ENCODE measurements around the gene ANAPC2.

The ANAPC2 gene

GRCh38 chr9:137169896-137170358 lies 18.4 kb downstream of the ANAPC2 start, which contains the start of gene LRRC26:
TSS of gene LRRC26 (minus strand) at chr9:137170051. CDS start at chr9:137169943, 108 bp downstream.
- TF ChIP-seq CTCF (IDR thresholded peaks at IDR 0.05; ENCODE audit: low read depth, low read length): no peak
- H3K4me3 ChIP-seq (replicated peaks in 1 of 2; ENCODE audit: low read depth in 2 of 2, low read length in 2 of 2): no peak within 1 kb of the TSS
- DNase-seq (ENCODE audit: low read depth in 2 of 2): no peak

GRCh38 chr9:137168904-137169856 lies 19.2 kb downstream of the ANAPC2 start:
- TF ChIP-seq CTCF (IDR thresholded peaks at IDR 0.05; ENCODE audit: low read depth, low read length): no peak
- no peak overlapping the region for H3K4me3 ChIP-seq (replicated peaks in 1 of 2; ENCODE audit: low read depth in 2 of 2, low read length in 2 of 2)
- DNase-seq (ENCODE audit: low read depth in 2 of 2): peak; percentile 24 to 39

GRCh38 chr9:137168573-137168903 lies 19.8 kb downstream of the ANAPC2 start:
- no peak for TF ChIP-seq CTCF (IDR thresholded peaks at IDR 0.05; ENCODE audit: low read depth, low read length)
- no peak for DNase-seq (ENCODE audit: low read depth in 2 of 2)
- H3K4me3 ChIP-seq (replicated peaks in 1 of 2; ENCODE audit: low read depth in 2 of 2, low read length in 2 of 2): no peak overlapping the region

- no peak overlapping the region for H3K4me3 ChIP-seq (replicated peaks in 1 of 2; ENCODE audit: low read depth in 2 of 2, low read length in 2 of 2)
- TF ChIP-seq CTCF (IDR thresholded peaks at IDR 0.05; ENCODE audit: low read depth, low read length): no peak
- peak in 1 of 2 donors; percentile 17 for DNase-seq (ENCODE audit: low read depth in 2 of 2)
These were observed 20.4 kb downstream of the ANAPC2 start for GRCh38 chr9:137167747-137168572.

GRCh38 chr9:137167277-137167746 lies 21.0 kb downstream of the ANAPC2 start:
- no peak for DNase-seq (ENCODE audit: low read depth in 2 of 2)
- TF ChIP-seq CTCF (IDR thresholded peaks at IDR 0.05; ENCODE audit: low read depth, low read length): no peak
- H3K4me3 ChIP-seq (replicated peaks in 1 of 2; ENCODE audit: low read depth in 2 of 2, low read length in 2 of 2): no peak overlapping the region

- no peak for TF ChIP-seq CTCF (IDR thresholded peaks at IDR 0.05; ENCODE audit: low read depth, low read length)
- H3K4me3 ChIP-seq (replicated peaks in 1 of 2; ENCODE audit: low read depth in 2 of 2, low read length in 2 of 2): no peak overlapping the region
These were observed 21.8 kb downstream of the ANAPC2 start for GRCh38 chr9:137166380-137167229.

More at GRCh38 chr9:137166380-137167229, 21.8 kb downstream of the ANAPC2 start:
- DNase-seq (ENCODE audit: low read depth in 2 of 2): no peak

Measured in cardiac fibroblast (primary cell).